Measurements from ENCODE around the gene KLK4. TPM values are rescaled to one million over a fixed set of nuclear protein-coding genes. Genes with fewer than 3 reads are reported as not detected.

The KLK4 gene
- total and polyA plus RNA-seq, 2 donors (not counting 3 experiments of a cell fraction or from before 2014, with no cell fraction given), result not detected

DNA sequence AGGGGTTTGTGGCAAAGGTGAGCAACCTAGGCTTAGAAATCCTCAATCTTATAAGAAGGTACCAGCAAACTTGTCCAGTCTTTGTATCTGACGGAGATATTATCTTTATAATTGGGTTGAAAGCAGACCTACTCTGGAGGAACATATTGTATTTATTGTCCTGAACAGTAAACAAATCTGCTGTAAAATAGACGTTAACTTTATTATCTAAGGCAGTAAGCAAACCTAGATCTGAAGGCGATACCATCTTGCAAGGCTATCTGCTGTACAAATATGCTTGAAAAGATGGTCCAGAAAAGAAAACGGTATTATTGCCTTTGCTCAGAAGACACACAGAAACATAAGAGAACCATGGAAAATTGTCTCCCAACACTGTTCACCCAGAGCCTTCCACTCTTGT is 41.7 kb downstream of the KLK4 start:
- DNase-seq (ENCODE audit: low read depth, low spot score) (no peak), FAIRE-seq (no peak)
- ChIA-PET CTCF (no interaction called here), POLR2A (no interaction called here)
- Histone ChIP-seq H3K4me3 (replicated peaks in 1 of 3; ENCODE audit: insufficient read depth in 1 of 3, low read depth in 1 of 3, low read length in 3 of 3) (no peak overlapping the region), H2AFZ (ENCODE audit: low read depth, low read length) (no peak overlapping the region), H3K79me2 (ENCODE audit: control insufficient read depth, insufficient read depth, low read length) (no peaks in the 10 kb centered on the region), H3K27me3 (ENCODE audit: control insufficient read depth in 2 of 2, insufficient read depth in 2 of 2, low read length in 2 of 2) (no peaks in the 10 kb centered on the region), H3K4me2 (ENCODE audit: insufficient read depth, low read length) (no peak overlapping the region), H3K9ac (replicated peaks; ENCODE audit: extremely low read depth, insufficient read depth, low read length) (no peak overlapping the region), H3K9me3 (replicated peaks; ENCODE audit: control insufficient read depth, insufficient read depth, low read length) (no peaks in the 10 kb centered on the region), H3K36me3 (ENCODE audit: control insufficient read depth in 2 of 2, extremely low read depth in 1 of 2, insufficient read depth in 2 of 2, low read length in 2 of 2) (no peaks in the 10 kb centered on the region), H3K27ac (ENCODE audit: insufficient read depth, low read depth, low read length) (no peak overlapping the region), H3K4me1 (ENCODE audit: control insufficient read depth, extremely low read depth, insufficient read depth, low read length) (no peaks in the 10 kb centered on the region), H4K20me1 (replicated peaks; ENCODE audit: control insufficient read depth, extremely low read depth, insufficient read depth, low read length) (no peaks in the 10 kb centered on the region), H3K9me1 (replicated peaks; ENCODE audit: control insufficient read depth, extremely low read depth, insufficient read depth, low read length) (no peaks in the 10 kb centered on the region)
- no peak for TF ChIP-seq POLR2A (IDR thresholded peaks at IDR 0.05; ENCODE audit: low read depth, low read length)
- TF ChIP-seq FOS (IDR thresholded peaks at IDR 0.05; ENCODE audit: borderline replicate concordance, insufficient read depth, low read length), result no peak
- TF ChIP-seq, protein P1, sequence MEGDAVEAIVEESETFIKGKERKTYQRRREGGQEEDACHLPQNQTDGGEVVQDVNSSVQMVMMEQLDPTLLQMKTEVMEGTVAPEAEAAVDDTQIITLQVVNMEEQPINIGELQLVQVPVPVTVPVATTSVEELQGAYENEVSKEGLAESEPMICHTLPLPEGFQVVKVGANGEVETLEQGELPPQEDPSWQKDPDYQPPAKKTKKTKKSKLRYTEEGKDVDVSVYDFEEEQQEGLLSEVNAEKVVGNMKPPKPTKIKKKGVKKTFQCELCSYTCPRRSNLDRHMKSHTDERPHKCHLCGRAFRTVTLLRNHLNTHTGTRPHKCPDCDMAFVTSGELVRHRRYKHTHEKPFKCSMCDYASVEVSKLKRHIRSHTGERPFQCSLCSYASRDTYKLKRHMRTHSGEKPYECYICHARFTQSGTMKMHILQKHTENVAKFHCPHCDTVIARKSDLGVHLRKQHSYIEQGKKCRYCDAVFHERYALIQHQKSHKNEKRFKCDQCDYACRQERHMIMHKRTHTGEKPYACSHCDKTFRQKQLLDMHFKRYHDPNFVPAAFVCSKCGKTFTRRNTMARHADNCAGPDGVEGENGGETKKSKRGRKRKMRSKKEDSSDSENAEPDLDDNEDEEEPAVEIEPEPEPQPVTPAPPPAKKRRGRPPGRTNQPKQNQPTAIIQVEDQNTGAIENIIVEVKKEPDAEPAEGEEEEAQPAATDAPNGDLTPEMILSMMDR (IDR thresholded peaks at IDR 0.05; ENCODE audit: extremely low read depth in 1 of 2, insufficient read depth in 1 of 2, low read depth in 1 of 2, low read length in 2 of 2), result no peak
- no peak for TF ChIP-seq GATA2 (IDR thresholded peaks at IDR 0.05; ENCODE audit: insufficient read depth, insufficient read length, low read depth, low read length)
- no peak for TF ChIP-seq POLR2AphosphoS5 (IDR thresholded peaks at IDR 0.05; ENCODE audit: insufficient read depth, low read depth, low read length)
- TF ChIP-seq EZH2 (IDR thresholded peaks at IDR 0.05; ENCODE audit: borderline replicate concordance, low read depth, low read length, severe bottlenecking), result no peak
- no peak for TF ChIP-seq JUN (IDR thresholded peaks at IDR 0.05; ENCODE audit: borderline replicate concordance, insufficient read depth, insufficient read length, low read depth)
- TF ChIP-seq MYC (IDR thresholded peaks at IDR 0.05; ENCODE audit: low read depth, low read length), result no peak
- TF ChIP-seq, protein P2, sequence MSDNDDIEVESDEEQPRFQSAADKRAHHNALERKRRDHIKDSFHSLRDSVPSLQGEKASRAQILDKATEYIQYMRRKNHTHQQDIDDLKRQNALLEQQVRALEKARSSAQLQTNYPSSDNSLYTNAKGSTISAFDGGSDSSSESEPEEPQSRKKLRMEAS (IDR thresholded peaks at IDR 0.05; ENCODE audit: insufficient read depth, insufficient read length), result no peak
- BruUV-seq (replicated peaks), result no TSS peak
- dilution Hi-C loops (cut with MboI; ENCODE audit: extremely low pct_ligation_motif_present, low sequenced_read_pairs), result no loop called here
- intact Hi-C loops (cut with micrococcal nuclease), result no loop called here
